Left colon (tissue), 2 donors: ENCODE data around the gene GABRA5. TPM values are rescaled to one million over a fixed set of nuclear protein-coding genes. Genes with fewer than 3 reads are reported as not detected.
"Not testable (repeated sequence)": the region's sequence is repeated elsewhere in the genome, so short reads cannot be mapped to it uniquely, and the experiment has no call there.

Experiments
- ATAC-seq: fragments of 200-7000 bp; cut with Tn5 transposase; one replicate; pipeline ENCODE4 v1.9.1; 2020; ENCODE audit warnings: mild to moderate bottlenecking, moderate library complexity
- DNase-seq, 2 donors: peaks; one replicate each; pipeline ENCODE4 v3.0.0-alpha.2; 2020
- intact Hi-C, 2 donors: fragments of 100-400 bp; cut with DNase I in 1 of 2; cut with micrococcal nuclease in 1 of 2; formaldehyde crosslinking; loops; one replicate each; pipeline versions ENCODE4 v1.11.2 to v1.14.0; 2022; cut with DNase I, micrococcal nuclease
- total RNA-seq, 2 donors: library from RNA; stranded (reverse); fragmentation: NEBNext Ultra II Directional; extraction: Animal tissue kit (Norgen Biotek cat#: 25700); gene quantifications; one replicate each; pipeline ENCODE4 v1.2.1, GENCODE V29; 2021
- donor health status: DM: no; HTN: no; CAD: no.
- donor health status: DM: yes; HTN: yes; CAD: no.

The GABRA5 gene
- total RNA-seq, 2 donors from 2014 or later, result not detected

DNA sequence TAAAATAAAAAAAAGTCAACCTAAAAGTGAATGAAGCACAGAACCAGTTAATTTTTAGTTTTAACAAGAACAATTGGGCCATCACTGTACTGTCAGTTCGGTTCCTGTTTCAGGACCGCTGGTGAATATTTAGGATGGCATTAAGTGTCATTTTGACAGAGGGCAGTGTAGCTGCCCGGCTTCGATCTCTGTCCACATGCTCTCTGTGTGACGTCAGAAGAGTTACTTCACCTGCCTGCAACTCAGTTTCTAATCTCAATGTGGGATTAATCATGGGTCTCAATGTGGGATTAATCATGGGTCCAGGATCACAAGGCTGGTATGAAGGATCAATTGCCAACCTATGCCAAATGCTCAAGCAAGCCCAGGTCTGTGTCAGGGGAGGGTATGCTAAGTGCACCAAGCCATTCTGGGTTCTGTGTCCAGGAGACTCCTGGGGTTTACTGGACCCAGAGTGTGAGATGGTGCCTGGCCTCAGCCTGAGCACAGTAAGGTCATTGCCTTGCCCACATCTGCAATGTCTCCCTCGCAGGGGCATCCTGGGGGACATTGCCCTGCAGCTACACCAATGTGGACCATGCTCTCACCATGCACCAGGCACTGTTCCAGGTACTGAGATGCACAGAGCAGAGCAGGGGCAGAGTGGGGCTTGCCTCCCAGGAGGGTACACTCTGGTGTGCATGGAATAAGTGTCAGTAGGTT is 8.1 kb downstream of the GABRA5 start:
- intact Hi-C loops, result no loop called here
- DNase-seq (no peak), ATAC-seq (no peak)

DNA sequence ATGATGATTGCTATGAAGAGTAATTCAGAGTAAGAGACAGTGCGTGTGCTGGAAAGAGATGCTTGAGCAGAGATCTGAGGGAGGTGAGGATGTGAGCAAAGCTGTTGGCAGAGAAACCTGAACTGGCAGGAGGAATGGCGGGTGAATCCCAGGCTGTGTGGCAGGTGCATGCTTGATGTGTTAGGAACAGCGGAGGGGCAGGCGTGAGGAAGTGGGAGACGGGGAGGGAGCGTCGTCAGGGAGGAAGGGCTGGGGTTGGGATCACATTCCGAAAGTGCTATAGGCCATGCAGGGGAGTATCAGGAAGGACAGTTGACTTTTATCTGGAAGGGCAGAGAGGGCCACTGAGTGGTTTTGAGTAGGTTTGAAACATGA is 8.6 kb downstream of the GABRA5 start:
- intact Hi-C loops, result no loop called here
- DNase-seq (no peak), ATAC-seq (no peak)

DNA sequence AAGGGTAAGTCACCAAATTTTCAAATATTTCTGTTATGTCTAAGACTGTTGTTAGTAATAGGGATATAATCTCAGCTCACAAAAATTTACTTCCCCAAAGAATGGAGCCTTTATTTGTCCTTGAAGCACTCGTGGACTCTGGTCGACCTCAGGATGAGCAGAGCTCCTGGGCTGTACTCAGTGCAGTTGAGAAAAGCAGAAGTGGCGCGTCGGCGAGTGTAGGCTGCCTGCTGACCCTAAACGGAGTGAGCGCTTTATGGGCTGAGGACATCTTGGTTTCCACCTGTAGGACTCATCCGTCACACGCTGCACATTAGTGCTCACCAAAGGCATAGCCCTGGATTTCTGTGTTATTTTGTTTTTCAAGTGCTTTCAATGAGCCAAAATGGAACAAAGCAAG is 11.0 kb downstream of the GABRA5 start:
- DNase-seq, result no peak
- intact Hi-C loops, result no loop called here
- ATAC-seq, result no peak

DNA sequence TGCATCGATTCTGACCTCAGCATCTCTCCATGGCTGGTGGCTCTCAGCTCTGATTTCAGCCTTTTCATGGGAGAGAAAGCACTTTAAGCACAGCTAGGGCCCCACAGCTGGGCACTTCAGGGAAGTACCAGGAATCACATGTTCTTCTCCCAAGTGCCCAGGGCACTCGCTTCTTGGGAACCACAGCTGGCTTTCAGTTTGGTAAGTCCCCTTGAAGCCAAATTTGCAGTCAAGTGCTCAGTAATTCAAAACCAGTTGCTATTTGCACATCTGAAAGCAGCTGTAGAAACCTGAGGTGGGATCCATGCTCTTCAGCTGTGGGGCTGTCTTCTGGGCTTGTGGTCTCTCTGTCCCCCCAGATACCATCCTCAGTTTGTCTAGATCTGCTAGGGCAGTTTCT is 12.8 kb downstream of the GABRA5 start:
- no peak for ATAC-seq
- no peak for DNase-seq
- intact Hi-C loops, result no loop called here

DNA sequence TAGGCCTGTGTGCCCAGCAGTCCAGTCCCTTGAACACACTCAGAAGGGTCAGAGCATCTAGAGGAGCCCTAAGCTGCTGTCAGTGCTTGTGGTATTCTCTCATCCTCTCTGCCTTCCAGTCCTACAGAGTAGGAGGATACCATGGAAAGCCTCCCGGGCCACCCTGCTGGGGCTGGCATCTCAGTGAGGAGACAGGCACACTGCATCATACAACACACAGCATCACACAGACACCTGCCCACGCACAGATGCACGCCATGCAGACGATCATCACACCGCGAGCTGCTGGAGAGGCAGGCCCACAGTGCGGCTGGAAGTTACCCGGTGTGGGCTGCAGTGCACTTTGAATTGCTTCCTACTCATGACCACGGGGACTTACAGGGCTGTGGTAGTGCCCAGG is 15.2 kb downstream of the GABRA5 start:
- intact Hi-C loops, result no loop called here
- ATAC-seq (no peak), DNase-seq (no peak)

DNA sequence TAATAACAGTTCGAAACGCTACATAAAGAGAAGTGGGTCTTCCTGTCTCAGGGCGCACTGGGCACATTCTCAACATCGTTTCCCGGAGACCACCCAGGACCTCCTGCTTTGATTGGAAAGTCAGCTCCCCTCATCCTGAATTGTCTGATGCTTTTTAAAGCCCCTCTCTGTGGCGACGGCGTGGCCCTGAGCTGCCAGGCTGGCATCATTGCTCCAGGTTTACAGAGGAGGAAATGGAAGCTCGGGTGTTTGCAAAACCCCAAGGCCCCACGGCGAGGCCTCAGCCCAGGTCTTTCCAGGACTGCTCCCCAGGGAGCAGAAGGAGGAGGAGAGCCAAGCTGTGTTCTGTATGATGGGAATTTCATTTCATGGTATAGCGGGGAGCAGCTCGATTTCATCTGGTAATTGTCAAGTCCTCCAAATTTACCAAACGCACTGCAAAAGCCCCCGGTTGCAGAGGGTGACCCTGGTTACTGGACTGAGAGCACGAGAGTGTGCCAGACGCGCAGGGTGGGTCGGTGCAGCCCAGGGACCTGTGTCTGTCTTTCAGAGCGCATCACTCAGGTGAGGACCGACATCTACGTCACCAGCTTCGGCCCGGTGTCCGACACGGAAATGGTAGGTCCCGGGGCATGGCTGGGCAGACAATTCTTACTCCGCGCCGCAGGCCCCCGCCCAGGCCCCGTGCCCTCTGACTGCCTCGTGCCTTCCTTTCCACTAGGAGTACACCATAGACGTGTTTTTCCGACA is 15.9 kb downstream of the GABRA5 start:
- no peak for DNase-seq
- ATAC-seq, result no peak
- intact Hi-C loops, result no loop called here

DNA sequence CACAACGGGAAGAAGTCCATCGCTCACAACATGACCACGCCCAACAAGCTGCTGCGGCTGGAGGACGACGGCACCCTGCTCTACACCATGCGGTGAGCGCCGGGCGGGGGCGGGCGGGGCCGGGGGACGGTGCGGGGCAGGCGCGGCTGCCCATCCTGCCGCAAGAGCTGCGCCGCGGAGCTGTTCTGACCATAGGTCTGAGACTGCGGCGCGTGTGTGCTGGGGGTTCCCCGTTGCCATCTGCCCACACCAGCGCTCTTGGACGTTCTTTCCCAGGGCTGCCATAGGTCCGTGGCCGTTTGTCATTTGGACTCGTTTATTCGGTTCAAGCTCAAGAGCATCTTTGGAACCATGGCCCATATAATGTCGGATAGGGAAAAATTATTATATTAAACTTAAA is 16.6 kb downstream of the GABRA5 start:
- intact Hi-C loops, result no loop called here
- ATAC-seq (no peak), DNase-seq (no peak)

DNA sequence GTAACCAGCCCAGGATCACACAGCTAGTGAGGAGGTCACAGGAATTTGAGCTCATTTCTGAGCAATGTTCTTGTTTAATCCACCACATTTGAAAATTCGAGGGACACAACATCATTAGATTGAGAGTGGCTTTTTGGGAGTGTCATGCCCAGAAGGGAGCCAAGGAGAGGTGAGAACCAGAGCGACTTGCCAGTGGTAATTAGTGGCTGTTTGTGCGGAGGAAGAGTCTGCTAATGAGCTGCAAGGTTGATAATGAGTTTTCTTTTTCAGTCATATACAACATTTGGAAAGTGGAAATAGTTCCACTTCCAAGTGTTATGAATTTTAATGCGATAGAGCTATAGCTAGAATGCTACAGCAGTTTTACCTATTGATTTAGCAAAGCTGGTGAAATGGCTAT is 19.7 kb downstream of the GABRA5 start:
- no peak for ATAC-seq
- DNase-seq, result no peak
- intact Hi-C loops, result no loop called here

DNA sequence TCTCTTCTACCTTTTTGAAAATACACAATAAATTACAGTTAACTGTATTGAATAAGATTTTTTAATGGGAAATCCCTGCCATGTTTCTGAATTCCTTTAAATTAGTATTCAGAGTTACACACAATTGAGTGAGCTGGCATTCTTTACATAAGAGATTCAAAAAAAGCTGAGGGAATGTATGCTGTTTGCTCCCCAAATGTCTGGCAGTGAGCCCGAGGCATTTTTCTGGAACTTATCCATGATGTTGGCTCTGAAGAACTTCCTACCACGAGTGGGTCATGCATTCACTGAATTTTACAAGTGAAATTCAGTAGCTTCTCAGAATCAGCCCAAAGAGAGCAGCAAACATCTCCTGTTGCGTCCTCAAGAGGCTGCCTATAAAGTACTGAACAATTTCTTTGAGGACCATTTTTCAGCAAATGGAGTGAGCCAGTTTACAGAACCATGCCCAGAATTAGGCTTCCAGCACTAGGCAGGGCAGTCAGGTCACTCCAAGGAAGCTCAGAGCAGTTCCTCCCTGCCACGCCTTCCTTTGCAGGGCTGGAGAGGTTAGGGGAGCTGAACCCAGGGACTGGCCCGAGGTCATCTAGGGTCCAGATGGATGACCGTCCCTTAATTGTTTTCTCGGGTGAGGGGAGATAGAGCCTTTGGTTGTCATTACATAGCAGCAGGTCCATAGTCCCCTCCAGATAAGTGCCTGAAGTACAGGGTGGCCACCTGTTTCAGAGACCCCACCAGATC is 21.2 kb downstream of the GABRA5 start:
- ATAC-seq, result no peak
- intact Hi-C loops, result no loop called here
- no peak for DNase-seq

DNA sequence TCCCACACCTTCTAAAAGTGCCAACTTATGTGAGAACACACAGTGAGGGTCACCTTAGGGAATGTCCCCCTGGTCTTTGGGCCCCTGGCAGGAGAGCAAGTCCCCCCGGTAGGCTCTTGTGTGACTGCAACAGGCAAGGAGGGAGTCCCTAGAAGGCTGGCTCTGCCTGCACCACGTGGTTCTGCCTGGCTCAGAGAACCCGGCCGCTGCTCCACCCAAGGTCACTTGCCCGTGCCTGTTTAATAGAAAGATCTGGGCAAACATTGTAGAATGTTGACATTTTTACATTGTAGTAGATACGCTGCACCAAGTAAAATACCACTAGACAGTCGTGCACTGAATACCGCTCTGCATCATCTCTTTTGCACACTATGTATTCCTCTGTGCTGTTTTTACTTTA is 21.9 kb downstream of the GABRA5 start:
- ATAC-seq (no peak), DNase-seq (no peak)
- intact Hi-C loops, result no loop called here

DNA sequence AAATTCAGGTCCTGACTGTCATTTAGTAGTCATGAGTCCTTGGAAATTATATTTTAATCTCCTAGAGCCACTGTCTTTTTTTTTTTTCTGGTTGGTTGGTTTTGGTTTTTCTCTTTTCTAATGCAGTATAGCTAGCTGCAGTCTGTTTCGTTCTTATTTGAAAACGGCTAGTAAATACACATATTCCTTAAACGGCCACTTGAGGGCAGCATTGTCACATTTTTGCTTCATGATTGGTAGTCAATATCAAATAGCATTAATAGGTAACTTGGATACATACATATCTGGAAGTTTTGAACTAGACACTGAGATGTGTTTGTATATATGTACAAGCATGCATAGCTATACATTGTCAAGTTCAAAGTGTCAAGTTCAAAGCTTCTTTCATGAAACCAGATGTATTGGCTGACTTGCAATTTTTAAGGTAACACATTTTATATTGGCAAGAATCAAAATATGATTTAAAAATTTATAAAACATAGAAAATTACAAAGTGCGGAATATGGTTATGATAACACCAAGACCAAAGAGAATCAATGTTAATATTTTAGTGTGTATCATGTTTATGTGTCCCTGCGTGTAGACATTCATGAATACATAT is 22.5 kb downstream of the GABRA5 start:
- intact Hi-C loops, result no loop called here
- ATAC-seq (no peak), DNase-seq (peak in 1 of 2 donors; percentile 24)

DNA sequence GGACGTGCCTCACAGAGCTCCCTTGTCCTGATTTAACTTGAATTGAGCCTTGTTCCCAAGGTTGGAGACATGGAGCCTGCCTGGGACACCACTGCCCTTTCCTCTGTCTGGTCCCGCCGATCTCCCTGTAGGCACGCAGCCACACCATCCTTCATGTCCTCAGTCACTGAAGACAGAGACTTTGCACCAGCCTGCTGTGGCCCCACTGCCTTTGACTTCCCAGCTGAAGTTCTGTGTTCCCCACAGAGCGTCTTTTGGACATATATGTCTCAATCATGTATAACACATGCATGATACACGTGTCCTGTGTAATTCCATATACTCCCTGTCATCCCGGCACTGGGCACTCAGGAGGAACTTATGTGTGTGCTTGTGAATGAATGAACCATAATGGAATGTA is 23.6 kb downstream of the GABRA5 start:
- ATAC-seq (no peak), DNase-seq (no peak)
- intact Hi-C loops, result no loop called here

DNA sequence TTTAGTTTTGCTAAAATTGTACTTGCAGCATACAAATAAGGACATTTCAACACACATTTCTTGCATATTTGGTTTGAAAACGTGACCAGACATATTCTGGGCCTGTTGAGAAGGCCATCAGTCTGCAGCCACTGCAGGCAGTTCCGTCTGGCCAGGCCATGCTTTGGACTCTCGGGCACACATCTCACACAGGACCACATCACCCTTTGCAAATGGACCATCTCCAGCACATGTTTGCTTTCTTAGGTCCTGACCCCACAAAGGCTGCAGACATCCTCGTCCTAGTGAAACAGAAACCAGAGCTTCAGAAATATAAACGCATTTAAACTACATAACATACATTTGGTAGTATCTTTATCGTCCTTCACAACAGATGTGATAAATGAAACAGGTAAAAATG is 24.1 kb downstream of the GABRA5 start:
- DNase-seq (no peak), ATAC-seq (no peak)
- intact Hi-C loops, result no loop called here

DNA sequence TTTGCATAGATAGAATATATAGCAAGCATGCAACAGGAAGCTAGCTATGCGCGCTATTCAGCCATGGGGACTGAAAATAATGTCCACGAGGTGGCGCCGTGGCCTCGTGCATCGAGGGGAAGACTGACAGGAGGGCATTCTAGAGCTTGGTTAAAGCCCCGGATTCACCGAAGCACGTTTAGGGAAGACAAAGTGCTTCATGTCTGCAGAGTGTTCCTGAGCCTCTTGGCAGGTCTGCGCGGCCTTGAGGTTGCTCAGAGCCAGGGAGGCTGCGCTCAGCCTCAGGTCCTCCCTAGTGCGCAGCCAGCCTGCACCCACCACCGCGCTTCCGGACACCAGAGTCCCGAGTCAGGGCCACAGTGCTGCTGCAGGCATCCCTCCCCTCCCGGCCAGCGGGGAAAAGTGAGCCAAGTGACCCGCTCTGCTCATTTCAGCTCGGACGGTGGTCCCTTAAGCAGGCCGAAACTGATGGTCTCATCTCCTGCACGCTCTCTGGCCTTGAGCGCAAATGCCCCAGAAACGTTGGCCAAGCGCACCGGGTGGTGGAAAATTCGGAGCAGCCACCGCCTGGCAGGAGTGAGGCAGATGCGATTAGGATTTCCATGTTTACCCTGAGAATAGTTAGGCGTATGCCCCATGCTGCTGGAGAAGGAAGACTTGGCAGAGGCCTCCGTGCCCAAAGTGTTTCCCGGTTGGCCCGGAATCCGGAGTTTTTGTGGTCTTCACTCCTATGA is 24.8 kb downstream of the GABRA5 start:
- ATAC-seq (peak; percentile 33), DNase-seq (peak in 1 of 2 donors; percentile 56)
- intact Hi-C loops, result no loop called here

DNA sequence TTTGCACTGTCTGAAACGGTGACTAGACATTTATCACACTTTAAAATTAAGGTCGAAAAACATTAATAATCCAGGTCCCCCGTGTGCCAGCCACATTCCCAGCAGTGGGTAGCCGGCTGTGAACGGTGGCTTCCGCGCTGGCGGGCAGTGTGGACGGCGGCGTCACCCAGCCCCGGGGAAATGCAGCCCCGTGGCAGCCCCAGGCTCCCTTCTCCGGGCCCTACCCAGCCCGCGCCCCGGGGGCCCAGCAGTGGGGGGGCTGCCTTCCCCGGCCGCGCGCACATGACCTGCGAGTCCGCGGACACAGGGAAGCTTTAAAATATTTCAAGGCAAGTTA is 25.3 kb downstream of the GABRA5 start:
- intact Hi-C loops, result no loop called here
- ATAC-seq (no peak), DNase-seq (no peak)

DNA sequence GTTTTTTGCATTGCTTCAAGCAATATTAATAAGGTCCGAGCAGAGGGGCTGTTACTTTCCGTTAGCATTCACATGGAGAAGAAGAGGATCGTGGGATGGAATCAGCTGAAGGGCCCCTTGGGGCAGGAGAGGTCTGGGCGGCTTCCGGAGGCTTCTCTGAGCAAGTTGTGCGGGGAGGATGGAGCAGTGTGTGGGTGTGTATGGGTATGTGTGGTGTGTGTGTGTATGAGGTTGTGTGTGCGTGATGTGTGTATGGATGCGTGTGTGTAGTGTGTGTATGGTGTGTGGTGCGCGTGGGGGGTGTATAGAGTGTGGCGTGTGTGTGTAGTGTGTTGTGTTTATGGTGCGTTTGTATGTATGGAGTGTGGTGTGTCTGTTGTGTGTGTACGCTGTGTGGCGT is 25.8 kb downstream of the GABRA5 start:
- no peak for DNase-seq
- intact Hi-C loops, result no loop called here
- no peak for ATAC-seq

DNA sequence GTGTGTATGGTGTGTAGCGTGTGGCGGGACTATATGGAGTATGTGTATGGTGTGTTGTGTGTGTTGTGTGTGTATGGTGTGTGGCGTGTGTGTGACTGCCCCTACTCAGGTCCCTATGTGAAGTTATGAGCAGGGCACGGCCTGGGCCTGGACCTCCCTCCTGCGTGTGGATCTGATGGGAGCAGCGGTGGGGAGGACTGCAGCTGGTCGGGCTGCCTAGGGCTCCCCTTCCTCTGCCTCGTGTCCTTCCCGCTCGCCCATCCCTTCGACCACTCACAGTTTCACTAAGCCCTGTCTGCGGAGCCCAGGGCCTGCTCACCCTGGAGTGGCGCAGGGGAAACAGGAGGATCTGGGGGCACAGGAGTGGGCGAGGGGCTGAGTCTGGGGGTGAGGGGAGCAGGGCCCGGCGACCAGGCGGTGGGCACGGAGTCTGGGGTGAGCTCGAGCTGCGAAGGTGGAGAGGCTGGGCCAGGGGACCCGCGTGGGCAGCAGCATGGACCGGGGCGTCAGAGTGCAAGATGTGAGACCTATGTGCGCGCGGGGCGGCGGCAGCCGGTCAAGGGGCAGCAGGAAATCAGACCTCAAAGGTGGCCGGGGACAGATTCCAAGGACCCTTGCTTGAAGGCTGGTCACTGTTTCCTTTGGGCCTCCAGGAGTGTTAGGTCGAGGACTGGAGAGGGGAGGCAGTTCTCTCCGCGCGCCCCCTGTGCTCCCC is 26.6 kb downstream of the GABRA5 start:
- intact Hi-C loops, result no loop called here
- ATAC-seq (no peak), DNase-seq (no peak)

DNA sequence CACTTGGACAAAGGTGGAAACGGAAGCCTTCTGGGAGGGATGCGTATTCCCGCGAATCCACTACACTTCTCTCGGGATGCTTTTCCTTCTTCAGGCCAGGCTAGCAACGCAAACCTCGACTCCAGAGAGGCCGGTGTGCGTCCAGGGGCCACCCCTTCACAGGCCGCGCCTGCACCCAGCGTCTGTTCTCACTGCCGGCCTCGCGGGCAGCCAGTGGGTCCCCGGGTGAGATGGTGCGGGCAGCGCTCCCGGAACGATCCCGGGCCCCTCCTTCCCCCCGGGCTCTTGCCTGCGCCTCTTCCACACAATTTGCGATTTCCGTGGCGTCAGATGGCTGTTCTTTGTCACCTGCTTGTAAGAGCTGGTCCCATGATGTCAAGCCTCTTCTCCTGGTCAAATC is 27.3 kb downstream of the GABRA5 start:
- intact Hi-C loops, result no loop called here
- ATAC-seq (no peak), DNase-seq (no peak)

DNA sequence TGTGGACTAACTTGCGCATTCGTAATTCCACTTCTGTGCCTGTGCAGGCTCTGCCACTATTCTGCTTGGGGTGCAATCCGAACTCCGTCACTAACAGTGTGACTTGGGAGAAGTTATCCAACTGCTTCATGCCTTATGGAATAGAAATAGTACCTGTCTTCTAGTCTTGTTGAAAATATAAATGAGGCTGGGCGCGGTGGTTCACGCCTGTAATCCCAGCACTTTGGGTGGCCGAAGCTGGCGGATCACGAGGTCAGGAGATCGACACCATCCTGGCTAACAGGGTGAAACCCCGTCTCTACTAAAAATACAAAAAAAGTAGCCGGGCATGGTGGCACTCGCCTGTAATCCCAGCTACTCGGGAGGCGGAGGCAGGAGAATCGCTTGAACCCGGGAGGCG is 28.5 kb downstream of the GABRA5 start:
- DNase-seq, intact Hi-C loops, ATAC-seq: not testable (repeated sequence)
